ENCODE results near the gene ZNF784. TPM values are rescaled to one million over a fixed set of nuclear protein-coding genes. Genes with fewer than 3 reads are reported as not detected.

Gene ZNF784
- total RNA-seq, 1 donor from 2014 or later, result 9.7 TPM

DNA sequence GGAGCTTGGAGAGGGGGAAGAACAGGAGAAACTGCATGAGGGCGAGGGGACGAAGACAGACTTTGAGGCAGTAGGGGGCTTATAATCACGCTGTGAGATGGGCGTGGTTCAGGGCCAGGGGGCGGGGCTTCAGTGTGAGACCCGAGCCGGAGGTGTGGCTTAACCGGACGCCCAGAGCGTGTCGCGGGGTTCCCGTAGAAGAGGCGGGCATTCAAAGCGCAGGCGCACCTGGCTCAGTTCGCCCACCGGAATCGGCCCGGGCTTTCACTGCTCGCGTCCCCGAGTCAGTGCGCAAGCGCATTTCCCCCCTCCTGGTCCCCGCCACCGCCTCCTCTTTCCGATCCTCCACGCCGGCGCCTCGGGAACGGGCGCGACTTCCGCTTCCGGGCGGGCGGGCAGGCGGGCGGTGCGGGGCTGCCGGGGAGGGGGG, 19.1 kb downstream of the ZNF784 start:
- peaks cover 34% of the 10 kb centered on the region for H3K4me1 ChIP-seq
- peaks cover 13% of the 10 kb centered on the region for H3K36me3 ChIP-seq
- H3K27me3 ChIP-seq, result no peaks in the 10 kb centered on the region
- intact Hi-C loops (cut with DNase I), result no loop called here
- no peaks in the 10 kb centered on the region for H3K9me3 ChIP-seq
- ATAC-seq, result peak; percentile 86
- peak overlapping the region; percentile 92 for H3K27ac ChIP-seq
- TF ChIP-seq, protein P1, sequence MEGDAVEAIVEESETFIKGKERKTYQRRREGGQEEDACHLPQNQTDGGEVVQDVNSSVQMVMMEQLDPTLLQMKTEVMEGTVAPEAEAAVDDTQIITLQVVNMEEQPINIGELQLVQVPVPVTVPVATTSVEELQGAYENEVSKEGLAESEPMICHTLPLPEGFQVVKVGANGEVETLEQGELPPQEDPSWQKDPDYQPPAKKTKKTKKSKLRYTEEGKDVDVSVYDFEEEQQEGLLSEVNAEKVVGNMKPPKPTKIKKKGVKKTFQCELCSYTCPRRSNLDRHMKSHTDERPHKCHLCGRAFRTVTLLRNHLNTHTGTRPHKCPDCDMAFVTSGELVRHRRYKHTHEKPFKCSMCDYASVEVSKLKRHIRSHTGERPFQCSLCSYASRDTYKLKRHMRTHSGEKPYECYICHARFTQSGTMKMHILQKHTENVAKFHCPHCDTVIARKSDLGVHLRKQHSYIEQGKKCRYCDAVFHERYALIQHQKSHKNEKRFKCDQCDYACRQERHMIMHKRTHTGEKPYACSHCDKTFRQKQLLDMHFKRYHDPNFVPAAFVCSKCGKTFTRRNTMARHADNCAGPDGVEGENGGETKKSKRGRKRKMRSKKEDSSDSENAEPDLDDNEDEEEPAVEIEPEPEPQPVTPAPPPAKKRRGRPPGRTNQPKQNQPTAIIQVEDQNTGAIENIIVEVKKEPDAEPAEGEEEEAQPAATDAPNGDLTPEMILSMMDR (IDR thresholded peaks at IDR 0.05), result no peak
- DNase-seq, result peak; percentile 99
- peak overlapping the region; percentile 66 for H3K4me3 ChIP-seq

DNA sequence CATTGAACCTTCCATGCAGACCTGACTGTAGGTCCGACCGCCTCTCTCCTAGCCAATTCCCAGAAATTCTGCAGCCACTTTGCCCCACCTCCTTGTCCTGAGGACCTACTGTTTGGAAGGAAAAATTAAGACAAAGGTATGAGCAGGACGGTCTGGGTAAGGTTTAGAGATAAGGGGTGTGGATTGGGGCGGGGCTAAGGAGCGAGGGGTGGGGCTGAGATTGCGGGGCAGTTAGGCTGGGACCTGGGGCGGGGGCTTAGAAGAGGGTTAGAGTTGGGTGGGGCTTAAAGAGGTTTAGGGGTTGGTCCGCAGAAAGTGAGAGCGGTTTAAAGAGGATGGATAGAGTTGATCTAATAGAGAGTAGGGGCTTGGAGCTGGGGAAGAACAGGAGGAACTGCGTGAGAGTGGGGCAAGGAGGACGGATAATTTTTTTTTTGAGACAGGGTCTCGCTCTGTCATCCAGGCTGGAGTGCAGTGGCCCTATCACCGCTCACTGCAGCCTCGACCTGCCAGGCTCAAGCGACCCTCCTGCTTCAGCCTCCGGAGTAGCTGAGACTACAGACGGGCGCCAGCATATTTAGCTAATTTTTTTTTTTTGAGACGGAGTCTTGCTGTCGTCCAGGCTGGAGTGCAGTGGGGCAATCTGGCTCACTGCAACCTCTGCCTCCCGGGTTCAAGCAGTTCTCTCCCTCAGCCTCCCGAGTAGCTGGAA, 20.6 kb downstream of the ZNF784 start:
- H3K9me3 ChIP-seq, result no peaks in the 10 kb centered on the region
- DNase-seq, result no peak
- peak overlapping the region; percentile 66 for H3K4me3 ChIP-seq
- ATAC-seq, result no peak
- no peaks in the 10 kb centered on the region for H3K27me3 ChIP-seq
- intact Hi-C loops (cut with DNase I), result no loop called here
- TF ChIP-seq, protein P1 (IDR thresholded peaks at IDR 0.05), result no peak
- H3K36me3 ChIP-seq, result no peaks in the 10 kb centered on the region
- H3K4me1 ChIP-seq, result peaks cover 34% of the 10 kb centered on the region
- H3K27ac ChIP-seq, result peak overlapping the region; percentile 92

DNA sequence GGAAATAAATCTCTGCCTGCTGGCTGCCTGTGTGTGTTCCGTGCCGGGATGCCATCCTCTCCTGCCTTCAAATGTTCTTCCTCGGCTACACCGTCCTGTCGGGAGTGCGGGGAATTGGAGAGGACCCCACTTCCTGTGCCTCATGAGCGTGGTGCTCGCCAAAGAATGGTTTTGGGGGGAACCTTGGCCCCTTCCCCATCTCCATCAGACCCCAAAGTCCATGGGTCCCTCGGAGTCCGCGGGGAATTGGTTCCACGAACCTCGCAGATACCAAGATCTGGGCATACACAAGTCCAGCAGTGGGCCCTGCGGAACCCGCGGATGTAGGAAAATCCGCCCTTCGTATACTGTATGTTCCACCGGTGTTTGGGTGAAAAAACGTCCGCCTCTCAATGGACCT, 21.3 kb downstream of the ZNF784 start:
- no peaks in the 10 kb centered on the region for H3K27me3 ChIP-seq
- ATAC-seq, result no peak
- no peak overlapping the region for H3K27ac ChIP-seq
- peaks cover 34% of the 10 kb centered on the region for H3K4me1 ChIP-seq
- H3K4me3 ChIP-seq, result no peak overlapping the region
- TF ChIP-seq, protein P1 (IDR thresholded peaks at IDR 0.05), result no peak
- no peaks in the 10 kb centered on the region for H3K36me3 ChIP-seq
- H3K9me3 ChIP-seq, result no peaks in the 10 kb centered on the region
- no peak for DNase-seq
- intact Hi-C loops (cut with DNase I), result no loop called here

DNA sequence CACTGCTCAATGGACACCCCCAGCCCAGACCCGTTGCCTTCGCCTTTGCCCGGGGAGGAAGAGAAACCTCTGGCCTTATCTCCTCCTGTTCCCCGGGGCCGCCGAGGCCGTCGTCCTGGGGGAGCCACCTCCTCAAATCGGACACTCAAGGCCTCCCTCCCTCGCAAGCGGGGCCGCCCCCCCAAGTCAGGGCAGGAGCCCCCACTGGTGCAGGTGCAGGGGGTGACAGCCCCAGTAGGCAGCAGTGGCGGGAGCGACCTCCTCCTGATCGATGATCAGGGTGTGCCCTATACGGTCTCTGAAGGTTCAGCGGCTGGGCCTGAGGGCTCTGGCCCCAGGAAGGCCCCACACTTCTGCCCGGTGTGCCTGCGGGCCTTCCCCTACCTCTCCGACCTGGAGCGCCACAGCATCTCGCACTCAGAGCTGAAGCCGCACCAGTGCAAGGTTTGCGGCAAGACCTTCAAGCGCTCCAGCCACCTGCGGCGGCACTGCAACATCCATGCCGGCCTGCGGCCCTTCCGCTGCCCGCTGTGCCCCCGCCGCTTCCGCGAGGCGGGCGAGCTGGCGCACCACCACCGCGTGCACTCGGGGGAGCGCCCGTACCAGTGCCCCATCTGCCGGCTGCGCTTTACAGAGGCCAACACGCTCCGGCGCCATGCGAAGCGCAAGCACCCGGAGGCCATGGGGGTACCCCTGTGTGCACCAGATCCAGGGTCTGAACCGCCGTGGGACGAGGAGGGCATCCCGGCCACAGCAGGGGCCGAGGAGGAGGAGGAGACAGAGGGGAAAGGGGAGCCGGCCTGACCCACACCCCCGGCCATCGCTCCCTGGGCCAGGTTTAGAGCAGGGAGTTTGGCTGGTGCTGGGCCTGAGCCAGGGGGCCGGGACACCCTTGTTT, 22.0 kb downstream of the ZNF784 start:
- no peak overlapping the region for H3K4me3 ChIP-seq
- ATAC-seq (no peak), DNase-seq (peak; percentile 68)
- intact Hi-C loops (cut with DNase I), result no loop called here
- peaks cover 29% of the 10 kb centered on the region for H3K4me1 ChIP-seq
- TF ChIP-seq, protein P1 (IDR thresholded peaks at IDR 0.05), result no peak
- no peaks in the 10 kb centered on the region for H3K27me3 ChIP-seq
- no peaks in the 10 kb centered on the region for H3K9me3 ChIP-seq
- H3K27ac ChIP-seq, result no peak overlapping the region
- peaks cover 1% of the 10 kb centered on the region for H3K36me3 ChIP-seq

DNA sequence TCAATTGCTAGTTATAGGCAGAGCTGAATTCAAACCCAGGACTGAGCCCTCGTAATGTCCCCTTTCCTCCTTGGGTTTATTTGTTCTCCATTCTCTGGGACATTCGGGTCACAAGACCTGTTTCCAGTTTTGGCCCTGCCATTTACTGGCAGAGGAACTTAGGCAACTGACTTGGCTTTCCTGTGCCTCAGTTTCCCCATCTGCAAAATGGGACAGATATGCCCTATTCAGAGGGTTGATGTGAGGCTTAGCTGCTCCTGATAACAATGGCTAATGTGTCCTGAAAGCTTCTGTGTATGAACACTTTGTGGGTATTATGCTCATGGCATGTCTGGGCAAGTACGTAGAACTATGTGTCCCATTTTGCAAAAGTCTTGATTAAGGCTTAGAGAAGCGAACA, 23.3 kb downstream of the ZNF784 start:
- Histone ChIP-seq H3K4me1 (peaks cover 19% of the 10 kb centered on the region), H3K4me3 (peak overlapping the region; percentile 92), H3K27me3 (no peaks in the 10 kb centered on the region), H3K36me3 (peaks cover 12% of the 10 kb centered on the region), H3K27ac (peak overlapping the region; percentile 96), H3K9me3 (no peaks in the 10 kb centered on the region)
- DNase-seq, result no peak
- ATAC-seq, result no peak
- TF ChIP-seq, protein P1 (IDR thresholded peaks at IDR 0.05), result no peak
- intact Hi-C loops (cut with DNase I), result no loop called here
